ENCODE data around the gene LRIG1.

The LRIG1 gene

GRCh38 chr3:66498687-66499621 lies 1.9 kb downstream of the LRIG1 start:
- peak overlapping the region; percentile 83 for H3K4me3 ChIP-seq (ENCODE audit: low read depth, low read length)
- no peak for TF ChIP-seq CTCF (conservative IDR thresholded peaks at IDR 0.05; ENCODE audit: low read depth, low read length)
- no peak for DNase-seq (ENCODE audit: low read depth)

- no peak for TF ChIP-seq CTCF (conservative IDR thresholded peaks at IDR 0.05; ENCODE audit: low read depth, low read length)
- DNase-seq (ENCODE audit: low read depth), result no peak
- no peak overlapping the region for H3K4me3 ChIP-seq (ENCODE audit: low read depth, low read length)
Measured at GRCh38 chr3:66497985-66498671, 2.7 kb downstream of the LRIG1 start.

- H3K4me3 ChIP-seq (ENCODE audit: low read depth, low read length), result no peak overlapping the region
- no peak for DNase-seq (ENCODE audit: low read depth)
- TF ChIP-seq CTCF (conservative IDR thresholded peaks at IDR 0.05; ENCODE audit: low read depth, low read length), result no peak
Measured at GRCh38 chr3:66497288-66497984, 3.4 kb downstream of the LRIG1 start.

- no peak for DNase-seq (ENCODE audit: low read depth)
- H3K4me3 ChIP-seq (ENCODE audit: low read depth, low read length), result no peak overlapping the region
- no peak for TF ChIP-seq CTCF (conservative IDR thresholded peaks at IDR 0.05; ENCODE audit: low read depth, low read length)
Measured at GRCh38 chr3:66496746-66497145, 4.1 kb downstream of the LRIG1 start.

GRCh38 chr3:66496301-66496700 lies 4.5 kb downstream of the LRIG1 start:
- no peak for DNase-seq (ENCODE audit: low read depth)
- no peak overlapping the region for H3K4me3 ChIP-seq (ENCODE audit: low read depth, low read length)
- no peak for TF ChIP-seq CTCF (conservative IDR thresholded peaks at IDR 0.05; ENCODE audit: low read depth, low read length)

GRCh38 chr3:66495668-66496045 lies 5.2 kb downstream of the LRIG1 start:
- TF ChIP-seq CTCF (conservative IDR thresholded peaks at IDR 0.05; ENCODE audit: low read depth, low read length), result no peak
- no peak for DNase-seq (ENCODE audit: low read depth)
- no peak overlapping the region for H3K4me3 ChIP-seq (ENCODE audit: low read depth, low read length)
